Myocyte (in vitro differentiated cells): ENCODE data around the gene ATR. TPM values are rescaled to one million over a fixed set of nuclear protein-coding genes. Genes with fewer than 3 reads are reported as not detected.
"Not testable (repeated sequence)": the region's sequence is repeated elsewhere in the genome, so short reads cannot be mapped to it uniquely, and the experiment has no call there.

Experiments
- DNase-seq: peaks from one replicate; pipeline ENCODE4 v3.0.0-alpha.2; 2012; ENCODE audit warnings: low read depth
- polyA plus RNA-seq: library from polyadenylated mRNA; unstranded; fragments of >200 nt; gene quantifications from one replicate; pipeline ENCODE4 v1.2.1, GENCODE V29; 2012; ENCODE audit warnings: missing spikeins
- total RNA-seq: library from RNA; depleted of rRNA; stranded (reverse); fragments of >200 nt; gene quantifications from 2 replicates; pipeline ENCODE4 v1.2.3, GENCODE V29; 2014

Gene ATR
- total RNA-seq: 13.9 and 16.8 TPM in 2 replicates
- polyA plus RNA-seq: 4.6 TPM

DNA sequence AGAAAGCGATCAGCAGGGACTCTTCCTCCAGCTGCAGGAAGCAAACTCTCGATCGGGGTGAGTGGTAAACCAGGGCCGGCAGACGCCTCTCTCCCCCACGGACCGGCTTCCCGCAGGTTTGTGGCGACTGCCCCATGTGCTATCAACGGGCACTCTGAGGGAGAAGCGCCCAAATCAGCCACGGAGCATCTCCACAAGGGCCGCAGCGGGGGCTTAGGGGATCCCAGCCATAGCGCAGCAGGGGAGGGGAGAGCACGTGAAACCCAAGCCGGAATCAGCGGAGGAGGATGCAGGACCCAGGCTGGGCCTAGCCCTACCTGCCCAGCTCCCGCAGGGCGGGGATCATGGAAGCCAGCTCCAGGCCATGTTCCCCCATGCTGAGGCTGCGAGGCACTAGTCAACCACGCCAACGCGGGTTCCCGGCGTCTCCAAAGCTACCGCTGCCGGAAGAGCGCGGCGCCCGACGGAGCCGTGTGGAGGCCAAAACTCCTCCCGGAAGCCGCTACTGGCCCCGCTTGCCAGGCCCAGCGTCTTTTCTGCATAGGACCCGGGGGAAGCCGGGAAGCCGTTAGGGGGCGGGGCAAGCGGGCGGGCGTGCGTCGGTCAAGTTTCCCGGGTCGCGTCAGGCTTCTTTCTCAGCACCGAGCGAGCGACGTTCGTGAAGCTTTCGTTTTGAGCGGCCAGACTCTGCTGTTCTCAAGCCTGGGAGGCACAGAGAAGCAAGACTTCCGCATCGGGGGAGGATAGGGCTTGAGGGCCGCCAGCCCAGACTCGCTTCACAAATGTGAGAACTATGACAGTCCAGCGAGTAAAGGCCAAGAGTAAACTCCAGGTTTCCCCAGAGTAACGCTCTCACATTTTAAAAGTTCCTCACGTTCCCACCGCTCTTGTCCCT, at the start of gene ATR:
Gene ATR (minus strand): TSS at position 405 of the 895 bp plus-strand sequence. CDS start 29 bp downstream, at position 376.
- peak; percentile 98 for DNase-seq

DNA sequence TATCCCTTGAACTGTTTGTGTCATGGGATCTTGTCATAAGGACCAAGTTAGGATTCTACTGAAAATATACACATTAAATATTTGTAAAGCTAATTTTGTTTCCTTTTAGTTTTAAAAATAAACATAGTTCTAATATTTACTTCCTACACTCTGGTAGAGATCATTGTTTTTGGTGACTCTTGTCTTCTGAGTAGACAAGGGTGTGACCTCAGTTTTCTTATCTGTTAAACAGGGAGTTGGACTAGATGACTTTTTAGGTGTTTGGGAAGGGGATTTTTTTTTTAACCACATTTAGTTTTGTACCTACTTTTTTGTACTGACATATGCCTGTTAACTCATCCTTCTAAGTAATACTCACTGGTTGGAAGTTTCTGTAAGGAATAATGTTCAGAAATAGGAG, 48.4 kb upstream of the ATR start:
- no peak for DNase-seq

DNA sequence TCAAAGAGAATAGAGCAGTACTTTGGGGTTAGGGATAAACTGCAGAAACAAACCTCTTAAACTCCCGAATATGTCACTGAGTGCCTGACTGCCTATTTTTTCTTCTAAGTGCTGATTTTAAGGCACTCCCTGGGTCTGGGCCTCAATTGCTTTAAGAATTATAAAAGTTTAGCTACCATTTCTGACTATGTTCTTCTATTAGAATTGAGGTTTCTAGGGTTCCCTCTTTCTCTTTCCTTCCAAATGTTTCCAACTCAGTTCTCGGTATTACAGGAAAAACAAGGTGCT, 46.6 kb upstream of the ATR start:
- no peak for DNase-seq

DNA sequence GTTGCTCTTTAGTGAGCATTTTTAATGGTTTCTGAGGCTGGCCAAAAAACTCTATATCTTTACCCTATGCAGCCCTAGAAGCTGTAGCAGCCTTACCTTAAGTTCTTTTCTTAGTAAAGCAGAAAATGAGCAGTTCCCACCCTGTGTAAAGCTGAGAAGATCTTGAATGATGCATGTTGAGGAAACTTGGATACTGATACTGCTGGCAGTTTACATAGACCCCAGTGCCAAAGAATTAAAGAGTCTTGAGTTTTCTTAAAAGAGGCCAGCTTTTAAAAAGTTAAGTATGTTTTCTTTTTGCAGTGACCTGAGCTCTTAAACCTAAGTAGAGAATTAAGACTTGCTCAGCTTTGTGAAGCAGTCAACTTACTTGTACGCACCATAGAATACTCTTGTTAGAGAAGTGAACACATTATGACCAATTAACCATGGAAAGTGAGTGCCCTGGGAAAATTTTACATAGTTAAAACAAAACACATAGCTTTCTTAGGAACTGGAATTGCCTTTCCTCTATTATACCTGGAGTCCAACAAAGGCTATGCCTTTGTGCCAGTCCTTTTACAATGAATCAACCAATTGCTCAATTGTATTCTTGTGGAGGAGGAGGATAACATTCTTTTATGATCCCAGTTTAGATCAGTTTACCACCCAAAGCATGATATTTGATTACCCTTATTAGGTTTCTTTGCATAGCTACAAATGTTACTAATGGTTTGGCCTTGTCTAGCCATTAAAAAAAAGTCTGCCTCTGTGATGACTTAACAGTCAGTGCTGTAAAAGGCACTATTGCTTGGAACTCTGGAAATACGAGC, 46.0 kb upstream of the ATR start:
- no peak for DNase-seq

DNA sequence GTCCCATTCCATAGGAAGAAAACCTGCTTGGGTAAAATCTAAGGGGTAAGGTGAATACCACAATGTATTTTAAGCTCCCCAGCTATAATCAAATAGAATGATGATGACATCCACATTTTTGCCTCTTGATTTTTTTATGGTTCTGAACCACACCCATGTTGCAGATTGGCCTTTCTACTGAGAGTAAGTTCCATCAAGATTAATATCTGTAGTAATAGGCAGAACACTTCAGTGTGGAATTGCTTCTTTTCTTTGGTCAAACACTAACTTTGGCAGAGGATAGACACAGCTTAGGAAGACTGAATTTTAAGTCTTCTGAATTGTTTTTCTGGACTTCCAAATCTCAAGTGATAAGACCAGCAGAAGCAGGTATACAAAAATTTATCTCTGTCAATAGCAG, 44.7 kb upstream of the ATR start:
- DNase-seq: no peak

DNA sequence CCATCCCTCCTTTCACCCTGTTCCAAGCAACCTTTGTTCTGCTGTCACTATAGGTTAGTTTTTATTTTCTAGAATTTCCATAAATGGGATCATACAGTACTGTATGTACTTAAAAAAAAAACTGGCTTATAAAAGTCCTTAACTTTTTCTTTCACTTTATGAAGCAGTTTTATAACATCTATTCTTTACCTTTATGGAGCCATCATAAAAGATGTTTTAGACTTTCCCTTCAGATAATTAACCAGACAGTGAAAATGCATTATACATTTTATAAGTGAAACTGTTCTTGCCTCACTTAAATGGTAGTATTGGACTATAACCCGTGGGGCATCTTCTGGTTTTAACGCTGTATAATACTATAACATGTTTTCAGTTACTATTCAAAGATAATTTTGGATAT, 43.9 kb upstream of the ATR start:
- no peak for DNase-seq

DNA sequence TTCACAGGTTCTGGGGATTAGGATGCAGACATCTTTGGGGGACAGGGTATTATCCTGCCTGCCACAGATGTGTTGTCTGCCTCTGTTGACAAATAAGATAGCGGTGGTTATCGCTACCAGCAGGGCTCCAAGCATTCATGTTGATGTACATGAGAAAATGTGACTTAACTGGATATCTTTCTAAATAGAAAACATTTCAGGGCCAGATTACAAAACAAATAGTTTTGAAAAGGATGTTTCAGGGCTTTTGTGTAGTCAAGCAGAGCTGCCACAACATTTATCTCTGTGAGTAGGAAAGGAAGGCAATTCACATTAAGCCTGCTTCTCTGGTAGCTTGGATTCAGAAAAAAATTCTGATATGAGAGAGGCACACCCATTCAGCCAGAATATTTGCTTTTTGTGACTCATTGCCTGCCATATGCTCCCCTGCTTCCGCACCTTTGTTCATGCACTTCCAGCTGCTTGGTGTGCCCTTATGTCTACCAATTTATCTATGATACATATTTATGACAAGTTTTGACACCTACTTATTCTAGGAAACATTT, 40.5 kb upstream of the ATR start:
- no peak for DNase-seq

DNA sequence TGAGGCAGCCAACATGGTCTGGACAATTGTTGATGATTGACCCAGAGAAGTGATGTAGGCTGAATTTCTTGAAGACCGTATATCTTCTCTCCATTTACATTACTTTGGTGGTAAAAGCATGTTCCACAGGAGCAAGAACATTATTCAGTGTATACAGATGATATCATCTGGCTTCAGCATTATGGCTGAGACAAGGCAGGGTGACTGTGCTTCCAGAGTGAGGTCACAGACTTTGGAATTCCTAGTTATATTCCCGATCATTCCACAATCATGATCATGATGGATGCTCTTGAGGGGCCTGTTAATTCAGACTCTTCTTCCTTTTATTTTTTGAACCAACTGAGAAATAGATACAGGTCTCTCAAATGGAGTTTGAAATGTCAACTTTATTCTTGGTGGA, 36.6 kb upstream of the ATR start:
- DNase-seq: no peak

DNA sequence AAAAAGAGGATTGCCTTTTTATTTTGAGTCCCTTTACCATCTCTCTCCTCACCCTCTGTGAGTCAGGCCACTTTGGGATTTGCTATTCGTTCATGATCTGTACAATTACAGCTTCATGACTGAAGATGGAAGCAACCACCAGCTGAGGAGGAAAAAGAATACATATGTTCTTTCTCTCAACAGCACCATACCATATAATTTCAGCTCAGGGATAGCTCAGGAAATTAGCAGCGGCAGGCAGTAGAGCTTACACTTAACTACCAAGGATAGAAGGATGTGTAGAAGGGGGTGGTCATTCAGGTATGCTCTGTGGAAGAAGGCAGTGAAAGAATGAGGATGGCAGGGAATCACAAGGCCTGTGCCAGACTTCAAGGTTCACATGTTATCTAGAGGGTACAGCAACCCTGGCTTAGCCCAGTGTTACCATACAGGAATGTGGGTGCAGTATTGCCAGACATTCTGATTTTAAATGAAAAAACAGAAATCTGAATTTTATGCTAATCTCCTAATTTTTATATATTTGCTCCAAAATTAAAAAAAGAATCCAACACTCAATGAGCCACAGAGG, 35.6 kb upstream of the ATR start:
- DNase-seq: no peak

DNA sequence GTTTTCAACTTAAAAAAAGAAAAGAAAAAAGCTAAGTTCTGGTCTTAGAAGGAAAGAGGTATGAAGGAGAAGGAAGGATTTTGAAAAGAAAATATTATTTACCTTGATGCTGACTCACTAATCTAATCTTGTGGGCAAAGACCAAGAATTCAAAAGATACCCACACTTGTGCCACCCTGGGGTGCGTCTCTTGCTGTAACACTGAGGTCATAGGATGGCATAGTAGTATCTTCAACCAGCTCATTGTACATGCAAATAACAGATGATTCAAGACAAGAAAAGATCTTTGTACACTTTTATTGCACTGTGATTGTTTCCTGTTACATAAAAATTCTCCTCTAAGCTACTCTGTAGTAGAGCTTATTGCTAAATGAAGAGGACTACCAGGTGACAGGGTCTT, 35.0 kb upstream of the ATR start:
- DNase-seq: no peak

DNA sequence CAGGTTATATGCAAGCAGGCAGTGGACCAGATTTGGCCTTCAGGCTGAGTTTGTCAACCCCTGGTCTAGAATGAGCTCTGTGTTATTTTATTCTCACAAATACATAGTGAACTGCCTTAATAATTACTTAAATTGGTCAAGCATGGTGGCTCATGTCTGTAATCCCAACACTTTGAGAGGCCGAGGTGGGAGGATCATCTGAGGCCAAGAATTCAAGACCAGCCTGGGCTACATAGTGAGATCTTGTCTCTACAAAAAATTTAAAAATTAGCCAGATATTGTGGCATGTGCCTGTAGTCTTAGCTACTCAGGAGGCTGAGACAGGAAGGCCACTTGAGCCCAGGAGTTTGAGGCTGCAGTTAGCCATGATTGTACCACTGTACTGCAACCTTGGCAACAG, 32.7 kb upstream of the ATR start:
- no peak for DNase-seq

DNA sequence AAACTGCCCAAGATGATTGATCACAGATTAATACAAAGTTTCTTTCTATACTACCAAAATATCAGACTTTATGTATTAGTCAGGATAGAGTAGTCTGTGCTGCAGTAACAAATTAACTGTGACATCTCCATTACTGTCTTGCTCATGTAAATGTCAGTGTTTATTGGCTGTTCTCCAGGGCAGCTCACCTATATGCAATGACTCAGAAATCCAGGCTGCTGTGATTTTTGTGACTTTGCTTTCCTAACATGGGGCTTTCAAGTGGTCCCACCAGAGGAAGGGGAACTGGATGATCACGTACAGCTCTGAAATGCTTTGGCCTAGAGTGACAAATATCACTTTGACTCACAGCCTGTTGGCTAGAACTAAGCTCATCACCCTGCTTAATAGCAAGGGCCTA, 30.6 kb upstream of the ATR start:
- no peak for DNase-seq

DNA sequence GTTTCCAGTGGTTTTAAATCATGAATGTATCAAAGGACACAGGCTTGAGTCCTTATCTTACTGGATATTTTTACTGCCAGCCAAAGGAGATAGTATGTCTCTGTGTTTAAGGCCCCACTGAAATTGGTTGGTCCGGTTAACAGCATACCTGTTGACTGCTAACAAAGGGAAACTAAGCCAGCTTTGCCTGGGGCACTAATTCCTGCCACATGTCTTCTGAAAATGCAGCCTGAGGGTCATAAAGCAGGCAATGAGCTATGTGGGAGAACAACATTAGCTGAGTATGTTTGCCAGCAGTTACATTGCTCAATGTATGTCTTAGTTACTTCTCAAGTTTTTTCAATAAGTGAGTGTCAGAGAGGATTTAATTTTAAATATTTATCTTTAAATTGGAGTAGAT, 30.1 kb upstream of the ATR start:
- DNase-seq: no peak

DNA sequence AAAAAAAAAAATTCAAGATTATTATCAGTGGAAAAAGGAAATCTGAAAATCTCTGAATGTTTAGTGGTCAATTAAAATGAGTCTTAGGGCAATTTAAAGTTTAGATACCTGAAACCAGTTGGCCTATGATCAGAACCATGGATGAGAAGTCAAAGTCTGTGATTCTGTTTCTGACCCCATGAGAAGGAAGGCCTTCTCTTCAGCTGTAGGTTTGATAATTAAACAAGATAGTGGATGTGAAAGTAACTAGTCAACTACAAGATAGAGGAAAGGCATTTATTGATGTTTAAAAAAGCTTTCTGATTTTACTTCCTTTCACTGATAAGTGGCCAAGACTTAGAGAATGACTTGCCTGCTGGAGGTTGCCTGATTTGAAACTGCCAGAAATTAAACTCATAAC, 26.4 kb upstream of the ATR start:
- DNase-seq: no peak

DNA sequence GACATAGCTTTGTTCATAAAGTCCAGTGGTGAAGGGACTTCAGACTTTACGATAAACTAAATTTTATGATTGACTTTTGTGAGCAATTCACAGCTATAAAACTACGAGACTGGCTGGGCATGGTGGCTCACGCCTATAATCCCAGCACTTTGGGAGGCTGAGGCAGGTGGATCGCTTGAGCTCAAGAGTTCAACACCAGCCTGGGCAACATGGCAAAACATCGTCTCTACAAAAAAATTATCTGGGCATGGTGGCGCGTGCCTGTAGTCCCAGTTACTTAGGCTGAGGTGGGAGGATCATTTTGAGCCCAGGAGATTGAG, 24.8 kb upstream of the ATR start:
- DNase-seq: not testable (repeated sequence)

DNA sequence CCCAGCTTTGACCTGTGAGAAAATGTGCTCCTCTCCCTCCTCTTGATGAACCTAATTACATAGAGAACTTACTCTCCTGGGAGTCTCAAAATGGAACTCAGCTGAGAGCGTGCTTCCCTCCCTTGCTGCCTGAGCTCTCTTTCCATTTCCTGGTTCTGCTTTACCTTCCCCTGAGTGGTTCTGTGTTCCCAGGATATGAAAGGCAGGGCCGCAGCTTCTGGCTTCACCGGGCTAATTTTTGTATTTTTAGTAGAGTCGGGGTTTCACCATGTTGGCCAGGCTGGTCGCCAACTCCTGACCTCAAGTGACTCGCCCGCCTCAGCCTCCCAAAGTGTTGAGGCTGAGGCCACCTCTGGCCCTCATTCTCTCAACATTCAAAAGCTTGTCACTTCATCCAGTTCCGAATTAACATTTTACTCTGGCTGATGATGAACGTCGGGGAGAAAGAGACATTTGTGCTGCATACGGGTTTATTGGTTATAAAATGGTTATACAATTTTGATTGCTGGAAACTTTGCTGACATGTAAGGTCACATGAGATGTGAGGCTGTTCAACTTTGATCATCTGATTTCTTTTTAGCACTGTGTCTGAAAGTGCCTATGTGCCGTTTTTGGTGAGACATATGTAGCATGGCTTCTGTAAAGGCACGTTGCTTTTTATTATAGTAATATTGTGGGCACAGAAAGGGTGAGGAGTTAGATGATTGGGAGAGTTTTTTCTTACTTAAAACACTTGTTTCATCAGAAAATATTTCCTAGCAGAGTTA, 24.3 kb upstream of the ATR start:
- DNase-seq: no peak

DNA sequence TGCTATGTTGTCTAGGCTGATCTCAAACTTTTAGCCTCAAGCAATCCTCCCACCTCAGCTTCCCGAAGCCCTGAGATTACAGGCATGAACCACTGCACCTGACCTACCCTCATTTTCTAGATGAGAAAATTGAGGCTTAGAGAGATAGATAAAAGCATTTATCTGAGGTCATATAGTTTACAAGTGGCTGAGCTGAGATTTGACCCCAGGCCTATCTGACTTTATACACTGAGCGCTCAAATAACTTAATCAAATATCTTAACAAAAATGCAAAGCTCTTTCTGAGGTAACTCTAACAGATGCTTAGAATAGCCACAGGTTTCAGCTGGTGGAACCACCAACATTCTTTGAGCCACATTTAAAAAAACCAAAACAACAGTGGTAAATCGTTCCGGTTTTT, 23.2 kb upstream of the ATR start:
- DNase-seq: no peak

DNA sequence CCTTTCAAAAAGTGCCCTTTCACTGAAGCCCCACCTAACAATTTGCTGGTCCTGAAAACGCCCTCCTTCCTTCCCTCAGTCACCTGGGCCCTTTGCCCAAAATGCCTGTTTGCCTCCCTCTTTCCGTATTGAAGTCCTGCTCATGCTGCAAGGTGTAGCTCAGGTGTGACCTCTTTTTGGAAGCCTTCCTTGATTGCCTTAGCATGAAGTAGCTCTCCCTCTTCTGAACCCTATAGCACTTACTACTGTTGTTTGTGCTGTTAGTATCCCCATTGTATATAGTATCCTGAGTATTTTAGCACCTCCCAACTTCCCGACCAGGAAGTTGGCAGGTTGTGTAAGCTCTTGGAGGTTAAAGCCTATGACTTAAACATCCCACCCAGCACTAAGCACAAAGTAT, 19.4 kb upstream of the ATR start:
- DNase-seq: no peak

DNA sequence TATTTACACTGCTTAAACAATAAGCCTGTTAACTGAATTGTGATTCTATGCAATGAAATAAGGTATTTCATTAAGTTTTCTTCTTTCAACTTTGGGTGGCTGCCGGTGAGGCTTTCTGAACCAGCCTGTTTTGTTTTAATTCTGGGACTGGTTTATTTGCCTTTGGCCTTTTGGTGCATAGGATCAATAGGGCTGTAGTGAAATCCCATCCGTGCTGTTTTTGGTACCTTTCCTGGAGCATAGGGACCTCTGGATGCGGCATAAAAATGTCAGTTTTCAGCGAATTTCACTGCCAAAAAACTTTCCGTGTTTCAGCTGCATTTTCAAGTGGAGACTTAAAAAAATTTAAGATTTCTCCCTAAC, 18.2 kb upstream of the ATR start:
- no peak for DNase-seq

DNA sequence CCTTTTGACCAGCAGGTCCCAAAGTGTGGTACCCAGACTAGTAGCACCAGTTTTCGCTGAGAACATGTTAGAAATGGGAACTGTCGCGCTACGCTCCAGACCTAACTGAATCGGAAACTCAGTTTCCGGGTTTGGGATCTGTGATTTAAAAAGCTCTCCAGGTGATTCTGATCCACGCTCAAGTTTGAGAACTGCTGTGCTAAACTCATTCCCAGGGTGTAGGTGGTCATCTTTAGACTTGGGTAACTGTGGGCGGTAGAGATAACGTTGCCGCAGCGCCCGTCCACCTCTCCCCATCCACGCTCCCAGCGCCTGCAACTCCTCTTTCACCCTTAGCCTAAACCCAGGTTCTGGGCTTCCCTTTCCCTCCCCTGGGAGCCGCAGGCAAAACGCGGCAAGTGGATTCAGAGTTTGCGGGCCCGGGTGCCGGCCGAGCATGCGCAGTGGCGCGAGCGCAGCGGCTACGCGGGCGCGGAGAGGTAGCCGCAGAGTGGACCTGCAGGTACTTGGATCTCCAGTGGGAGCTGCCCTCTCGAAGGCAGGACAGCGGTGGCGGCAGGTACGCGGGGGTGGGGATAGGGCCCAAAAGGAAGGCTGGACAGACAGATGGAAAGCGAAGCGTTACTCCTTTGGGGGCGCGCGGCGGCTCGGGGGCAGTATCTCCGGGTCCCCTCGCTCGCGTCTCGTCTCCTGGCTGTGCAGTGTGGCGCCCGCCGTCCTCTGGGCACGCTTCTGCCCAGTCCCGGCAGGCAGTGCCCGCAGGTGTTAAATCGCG, 17.6 kb upstream of the ATR start, which contains the start of gene PLS1:
Gene PLS1 (plus strand): TSS at position 443 of the 775 bp plus-strand sequence. CDS start 67,845 bp downstream, outside the sequence.
- DNase-seq: peak; percentile 81

DNA sequence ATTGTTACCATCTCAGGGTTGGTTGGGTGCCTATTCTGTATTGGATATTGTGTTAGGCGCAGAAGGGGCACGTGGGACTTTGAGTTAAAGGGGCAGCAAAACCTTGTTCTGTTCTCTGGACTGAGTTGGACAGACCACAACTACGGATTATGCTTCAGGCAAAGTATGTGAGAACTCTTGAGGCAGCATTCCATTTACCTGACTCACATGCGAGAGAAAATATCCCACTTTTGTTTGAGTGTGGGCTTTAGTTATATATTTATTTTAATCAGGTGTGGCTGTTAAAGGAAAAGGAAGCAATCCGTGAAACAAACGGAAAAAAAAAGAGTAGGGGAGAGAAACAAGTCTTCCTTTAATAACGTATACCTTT, 17.0 kb upstream of the ATR start:
- peak; percentile 51 for DNase-seq
